A673 (cell line): ENCODE results near the gene HMX1. TPM values are rescaled to one million over a fixed set of nuclear protein-coding genes. Genes with fewer than 3 reads are reported as not detected.
A peak's percentile ranks its signal among the peaks of the same experiment; 100 is the strongest.

ENCODE experiments used
- BruUV-seq: library from RNA; stranded (reverse); fragments of 400-500 nt; replicated peaks from 2 replicates; lab custom pipeline; 2021; lab: Mats Ljungman, UMichigan
- CTCF ChIA-PET: fragments of 300-600 bp; sonication (Branson Sonifier 250); formaldehyde crosslinking; loops from one replicate; lab custom pipeline; 2022; ENCODE audit warnings: antibody characterized with exemption; lab: Charles Lee
- POLR2A ChIA-PET: fragments of 300-600 bp; sonication (Branson Sonifier 250); formaldehyde crosslinking; loops from one replicate; lab custom pipeline; 2022; ENCODE audit warnings: antibody characterized with exemption; ENCODE audit not compliant: low non-redundant PET; lab: Charles Lee
- DNase-seq: peaks from one replicate; pipeline ENCODE4 v3.0.0-alpha.2; 2015; ENCODE audit warnings: low spot score
- H3K27ac ChIP-seq: fragments of 200-600 bp; sonication (generic); 2 replicates; pipeline ENCODE4 v1.5.1; 2016; ENCODE audit warnings: mixed run types, low read depth, mild to moderate bottlenecking, mixed read lengths, antibody characterized with exemption, low read length; ENCODE audit not compliant: poor library complexity, severe bottlenecking
- H3K27me3 ChIP-seq: fragments of 200-600 bp; sonication (generic); replicated peaks from 2 replicates; pipeline ENCODE4 v1.6.1; 2017; ENCODE audit warnings: mixed run types, low read depth, mild to moderate bottlenecking, mixed read lengths, antibody characterized with exemption, low read length; ENCODE audit not compliant: insufficient read depth, poor library complexity
- H3K36me3 ChIP-seq: fragments of 200-600 bp; sonication (generic); 2 replicates; pipeline ENCODE4 v1.6.1; 2016; ENCODE audit warnings: mixed run types, mild to moderate bottlenecking, mixed read lengths, antibody characterized with exemption, low read length; ENCODE audit not compliant: insufficient read depth, poor library complexity, severe bottlenecking
- H3K4me1 ChIP-seq: fragments of 200-600 bp; sonication (generic); 2 replicates; pipeline ENCODE4 v1.6.1; 2017; ENCODE audit warnings: mixed run types, mild to moderate bottlenecking, mixed read lengths, antibody characterized with exemption, low read length; ENCODE audit not compliant: insufficient read depth, poor library complexity, severe bottlenecking
- H3K4me3 ChIP-seq: fragments of 200-600 bp; sonication (generic); 2 replicates; pipeline ENCODE4 v1.5.1; 2016; ENCODE audit warnings: low read depth, mixed run types, mild to moderate bottlenecking, mixed read lengths, low read length; ENCODE audit not compliant: poor library complexity, severe bottlenecking
- H3K9me3 ChIP-seq: fragments of 200-600 bp; sonication (generic); 2 replicates; pipeline ENCODE4 v1.6.1; 2016; ENCODE audit warnings: mixed run types, low read depth, mild to moderate bottlenecking, mixed read lengths, antibody characterized with exemption, low read length; ENCODE audit not compliant: poor library complexity, severe bottlenecking
- EZH2 ChIP-seq: fragments of 200-600 bp; sonication (generic); IDR thresholded peaks from 2 replicates; pipeline ENCODE4 v1.6.1; 2017; ENCODE audit warnings: borderline replicate concordance, low read depth, mild to moderate bottlenecking, mixed read lengths, antibody characterized with exemption, low read length; ENCODE audit not compliant: poor library complexity, severe bottlenecking
- intact Hi-C: fragments of 100-400 bp; cut with micrococcal nuclease; formaldehyde crosslinking; loops from one replicate; pipeline ENCODE4 v1.10.0; 2022; ENCODE audit not compliant: unreplicated experiment
- total RNA-seq: library from RNA; stranded (reverse); gene quantifications from 2 replicates; pipeline ENCODE4 v1.2.3, GENCODE V29; 2021
- TF ChIP-seq, protein P1 (sequence below): fragments of 300-800, 200-600 bp; sonication (generic); conservative IDR thresholded peaks from 2 replicates; pipeline ENCODE4 v1.5.1; 2017; ENCODE audit warnings: low read depth, mild to moderate bottlenecking, antibody characterized with exemption, low read length, moderate library complexity, mixed read lengths

The HMX1 gene
- total RNA-seq, 1 experiment from 2014 or later: 0.26 TPM

DNA sequence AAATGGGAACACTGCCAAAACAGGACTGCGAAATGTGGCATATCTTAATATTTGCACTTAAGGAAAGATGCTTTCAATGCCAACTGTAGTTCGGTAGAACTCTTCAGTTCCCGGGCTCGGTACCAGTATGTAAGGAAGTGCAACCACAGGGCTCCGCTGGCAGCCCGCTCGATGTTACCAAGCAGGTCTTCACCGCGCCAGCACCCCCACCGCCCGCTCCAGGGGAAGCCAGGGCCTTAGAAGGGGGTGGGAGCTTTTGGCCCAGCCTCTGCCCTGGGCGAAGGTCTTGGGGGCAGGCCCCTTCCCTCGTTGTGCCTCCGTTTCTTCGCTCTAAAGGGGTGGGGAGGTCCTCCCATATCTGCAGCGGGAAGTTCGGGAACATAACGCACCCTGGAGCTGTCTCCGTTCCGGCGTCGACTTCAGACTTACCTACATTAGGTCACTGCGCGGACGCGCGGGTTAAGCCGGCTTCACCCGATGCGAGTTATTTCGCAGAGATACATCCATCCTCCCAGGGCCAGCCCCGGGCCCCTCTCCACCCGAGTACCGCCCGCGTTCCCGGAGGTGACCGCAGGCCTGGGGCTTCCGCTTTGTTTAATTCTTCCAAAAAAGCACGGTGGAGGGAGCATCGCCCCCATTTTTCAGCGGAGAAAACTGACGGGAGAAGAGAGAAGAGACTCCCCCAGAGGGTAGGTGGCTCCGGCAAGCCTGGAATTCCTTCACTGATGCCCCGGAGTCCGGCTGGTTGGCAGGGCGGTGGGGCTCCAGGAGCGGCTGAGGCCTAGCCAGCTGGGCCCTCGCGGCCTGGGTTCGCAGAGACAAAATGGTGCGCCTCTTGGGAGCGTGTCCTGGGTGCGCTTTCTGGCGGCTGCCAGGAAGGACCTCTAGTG is 1.0 kb upstream of the HMX1 start:
- Histone ChIP-seq H3K36me3 (no peaks in the 10 kb centered on the region), H3K4me1 (no peaks in the 10 kb centered on the region), H3K27me3 (peaks cover 95% of the 10 kb centered on the region), H3K9me3 (no peaks in the 10 kb centered on the region), H3K4me3 (no peak overlapping the region), H3K27ac (no peak overlapping the region)
- no peak for DNase-seq
- ChIA-PET POLR2A (no interaction called here), CTCF (no interaction called here)
- intact Hi-C loops: no loop called here
- TF ChIP-seq, protein P1, sequence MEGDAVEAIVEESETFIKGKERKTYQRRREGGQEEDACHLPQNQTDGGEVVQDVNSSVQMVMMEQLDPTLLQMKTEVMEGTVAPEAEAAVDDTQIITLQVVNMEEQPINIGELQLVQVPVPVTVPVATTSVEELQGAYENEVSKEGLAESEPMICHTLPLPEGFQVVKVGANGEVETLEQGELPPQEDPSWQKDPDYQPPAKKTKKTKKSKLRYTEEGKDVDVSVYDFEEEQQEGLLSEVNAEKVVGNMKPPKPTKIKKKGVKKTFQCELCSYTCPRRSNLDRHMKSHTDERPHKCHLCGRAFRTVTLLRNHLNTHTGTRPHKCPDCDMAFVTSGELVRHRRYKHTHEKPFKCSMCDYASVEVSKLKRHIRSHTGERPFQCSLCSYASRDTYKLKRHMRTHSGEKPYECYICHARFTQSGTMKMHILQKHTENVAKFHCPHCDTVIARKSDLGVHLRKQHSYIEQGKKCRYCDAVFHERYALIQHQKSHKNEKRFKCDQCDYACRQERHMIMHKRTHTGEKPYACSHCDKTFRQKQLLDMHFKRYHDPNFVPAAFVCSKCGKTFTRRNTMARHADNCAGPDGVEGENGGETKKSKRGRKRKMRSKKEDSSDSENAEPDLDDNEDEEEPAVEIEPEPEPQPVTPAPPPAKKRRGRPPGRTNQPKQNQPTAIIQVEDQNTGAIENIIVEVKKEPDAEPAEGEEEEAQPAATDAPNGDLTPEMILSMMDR: no peak
- peak; percentile 77 for TF ChIP-seq EZH2
- no TSS peak for BruUV-seq

- intact Hi-C loops: no loop called here
- no peak for DNase-seq
Observed at GRCh38 chr4:8870647-8871416, 807 bp downstream of the HMX1 start.

DNA sequence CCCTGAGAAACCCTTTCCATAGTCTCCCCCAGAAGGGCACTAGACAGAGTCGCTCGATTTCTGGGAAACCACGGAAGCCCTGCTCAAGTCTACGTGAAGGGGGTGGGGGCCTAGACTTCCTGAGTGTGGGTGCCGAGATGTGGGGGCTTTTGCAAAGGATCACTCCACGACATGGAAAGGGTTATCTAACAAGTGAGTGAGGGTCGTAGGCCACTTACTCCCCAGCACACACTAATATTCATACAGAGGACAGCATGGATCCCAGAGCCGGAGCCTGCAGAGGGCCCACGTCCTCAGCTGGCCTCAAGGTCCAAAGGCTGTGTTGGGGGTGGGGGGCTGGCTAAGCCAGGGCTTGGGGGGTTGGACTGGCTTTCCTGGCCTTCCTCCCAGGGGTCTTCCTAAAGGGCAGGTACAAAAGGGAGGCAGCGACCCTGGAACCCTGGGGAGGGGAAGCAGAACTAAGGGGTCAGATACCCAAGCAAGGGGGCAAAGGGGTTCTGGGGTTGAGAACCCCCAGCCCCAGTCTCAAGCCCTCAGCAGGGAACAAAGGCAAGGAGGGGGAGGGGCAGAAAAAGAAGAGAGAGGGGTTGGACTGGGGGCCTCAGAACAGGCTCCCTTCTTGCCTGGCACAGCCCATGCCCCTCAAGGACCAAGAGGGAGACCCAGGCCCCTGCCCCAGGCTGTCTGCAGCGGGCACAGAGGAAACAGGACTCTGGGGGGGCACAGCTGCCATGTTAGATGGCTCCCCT is 1.6 kb downstream of the HMX1 start:
- TF ChIP-seq, protein P1: no peak
- no peak for TF ChIP-seq EZH2
- ChIA-PET CTCF (no interaction called here), POLR2A (no interaction called here)
- DNase-seq: no peak
- H3K27ac ChIP-seq: no peak overlapping the region
- peaks cover 95% of the 10 kb centered on the region for H3K27me3 ChIP-seq
- no peak overlapping the region for H3K4me3 ChIP-seq
- BruUV-seq: no TSS peak
- H3K4me1 ChIP-seq: no peaks in the 10 kb centered on the region
- no peaks in the 10 kb centered on the region for H3K36me3 ChIP-seq
- intact Hi-C loops: no loop called here
- H3K9me3 ChIP-seq: no peaks in the 10 kb centered on the region

More at GRCh38 chr4:8870647-8871416, 807 bp downstream of the HMX1 start:
- no TSS peak for BruUV-seq
- Histone ChIP-seq H3K36me3 (no peaks in the 10 kb centered on the region), H3K27me3 (peaks cover 95% of the 10 kb centered on the region), H3K9me3 (no peaks in the 10 kb centered on the region), H3K4me1 (no peaks in the 10 kb centered on the region), H3K27ac (no peak overlapping the region), H3K4me3 (no peak overlapping the region)
- CTCF ChIA-PET: no interaction called here
- TF ChIP-seq EZH2: peak; percentile 92
- TF ChIP-seq, protein P1: no peak
- POLR2A ChIA-PET: no interaction called here
